HG02571 (cell line): ENCODE data around the gene ITPRID2.

Experiments
- ATAC-seq: cut with Tn5 transposase; IDR thresholded peaks from one replicate; pipeline ENCODE4 v1.9.1; 2021; ENCODE audit warnings: mild to moderate bottlenecking, moderate library complexity; ENCODE audit not compliant: unreplicated experiment

Gene ITPRID2

GRCh38 chr2:181891258-181891965 is at the start of gene ITPRID2:
ITPRID2 (plus strand) TSS chr2:181891730; CDS start chr2:181892067, 337 bp downstream.
- ATAC-seq, result peak; percentile 88

- no peak for ATAC-seq
Observed at GRCh38 chr2:181844551-181845290, 46.8 kb upstream of the ITPRID2 start.

GRCh38 chr2:181846399-181847197 is 44.9 kb upstream of the ITPRID2 start:
- no peak for ATAC-seq

GRCh38 chr2:181847198-181847556 is 44.4 kb upstream of the ITPRID2 start:
- no peak for ATAC-seq

GRCh38 chr2:181847702-181848101 is 43.8 kb upstream of the ITPRID2 start:
- no peak for ATAC-seq

- no peak for ATAC-seq
Observed at GRCh38 chr2:181848261-181848886, 43.2 kb upstream of the ITPRID2 start.

- no peak for ATAC-seq
Observed at GRCh38 chr2:181849601-181850000, 41.9 kb upstream of the ITPRID2 start.

- ATAC-seq, result no peak
Observed at GRCh38 chr2:181850936-181851560, 40.5 kb upstream of the ITPRID2 start.

GRCh38 chr2:181851726-181852125 is 39.8 kb upstream of the ITPRID2 start:
- no peak for ATAC-seq

- ATAC-seq, result no peak
Observed at GRCh38 chr2:181853696-181854095, 37.8 kb upstream of the ITPRID2 start.

- ATAC-seq, result no peak
Observed at GRCh38 chr2:181857483-181857882, 34.0 kb upstream of the ITPRID2 start.

GRCh38 chr2:181858600-181858999 is 32.9 kb upstream of the ITPRID2 start:
- no peak for ATAC-seq

- ATAC-seq, result no peak
Observed at GRCh38 chr2:181859123-181859522, 32.4 kb upstream of the ITPRID2 start.

- no peak for ATAC-seq
Observed at GRCh38 chr2:181859803-181860202, 31.7 kb upstream of the ITPRID2 start.

- ATAC-seq, result no peak
Observed at GRCh38 chr2:181861379-181861778, 30.2 kb upstream of the ITPRID2 start.

GRCh38 chr2:181862583-181863281 is 28.8 kb upstream of the ITPRID2 start:
- ATAC-seq, result no peak

GRCh38 chr2:181872178-181872577 is 19.4 kb upstream of the ITPRID2 start:
- ATAC-seq, result no peak

GRCh38 chr2:181876614-181877063 is 14.9 kb upstream of the ITPRID2 start:
- ATAC-seq, result no peak

- ATAC-seq, result no peak
Observed at GRCh38 chr2:181877181-181877664, 14.3 kb upstream of the ITPRID2 start.

GRCh38 chr2:181878448-181878847 is 13.1 kb upstream of the ITPRID2 start:
- ATAC-seq, result no peak
